Stimulated activated memory B cell treated with anti-CD40 and anti-IgM and Interleukin-4, amounts not matched to agents 10 μg/mL and 1 μg/mL and 100 μg/mL, for 72 hours (primary cell): ENCODE measurements around the gene OR13G1.
"Not testable (repeated sequence)": the region's sequence is repeated elsewhere in the genome, so short reads cannot be mapped to it uniquely, and the experiment has no call there.

Source experiments
- ATAC-seq: fragments of 150-1000 bp; cut with Tn5 transposase; 2 replicates; pipeline ENCODE4 v1.10.0; 2021
- H3K27ac Mint-ChIP-seq: one replicate; pipeline ENCODE4 v1.8.0; 2022; ENCODE audit warnings: mild to moderate bottlenecking, mixed read lengths
- H3K27me3 Mint-ChIP-seq: one replicate; pipeline ENCODE4 v1.8.0; 2022; ENCODE audit warnings: mixed read lengths
- H3K36me3 Mint-ChIP-seq: one replicate; pipeline ENCODE4 v1.8.0; 2022; ENCODE audit warnings: mixed read lengths
- H3K4me1 Mint-ChIP-seq: one replicate; pipeline ENCODE4 v1.8.0; 2022; ENCODE audit warnings: mixed read lengths
- H3K4me3 Mint-ChIP-seq: one replicate; pipeline ENCODE4 v1.8.0; 2022; ENCODE audit warnings: mild to moderate bottlenecking, moderate library complexity, mixed read lengths
- H3K9me3 Mint-ChIP-seq: one replicate; pipeline ENCODE4 v1.8.0; 2022; ENCODE audit warnings: mixed read lengths

The OR13G1 gene, protein sequence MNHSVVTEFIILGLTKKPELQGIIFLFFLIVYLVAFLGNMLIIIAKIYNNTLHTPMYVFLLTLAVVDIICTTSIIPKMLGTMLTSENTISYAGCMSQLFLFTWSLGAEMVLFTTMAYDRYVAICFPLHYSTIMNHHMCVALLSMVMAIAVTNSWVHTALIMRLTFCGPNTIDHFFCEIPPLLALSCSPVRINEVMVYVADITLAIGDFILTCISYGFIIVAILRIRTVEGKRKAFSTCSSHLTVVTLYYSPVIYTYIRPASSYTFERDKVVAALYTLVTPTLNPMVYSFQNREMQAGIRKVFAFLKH

DNA sequence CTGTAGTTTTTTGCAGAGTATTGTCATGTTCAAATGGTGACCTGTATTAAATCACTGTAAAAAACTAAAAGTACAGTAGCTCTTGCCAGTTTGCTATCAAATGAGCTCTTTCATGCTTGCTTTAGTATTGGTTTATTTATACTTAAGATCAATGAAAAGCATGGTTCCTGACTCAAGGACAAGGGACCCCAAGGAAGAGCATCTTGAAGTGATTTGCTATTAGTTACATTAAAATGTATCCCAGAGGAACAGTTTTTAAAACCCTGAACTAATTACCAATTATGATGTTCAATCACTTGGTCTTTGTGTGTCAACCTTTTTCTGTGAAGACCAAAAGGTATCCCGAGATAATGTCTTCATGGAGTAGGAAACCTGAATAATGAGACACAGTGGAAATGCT, at the start of gene OR13G1:
TSS of gene OR13G1 (minus strand) at position 101 of the 400 bp plus-strand sequence. CDS start 6,698 bp downstream, outside the sequence.
- ATAC-seq, result no peak
- Mint-ChIP-seq H3K27me3 (no peaks in the 10 kb centered on the region), H3K27ac (no peak within 1 kb of the TSS), H3K36me3 (no peaks in the 10 kb centered on the region), H3K4me3 (no peak within 1 kb of the TSS), H3K4me1 (no peaks in the 10 kb centered on the region), H3K9me3 (no peaks in the 10 kb centered on the region)

- Mint-ChIP-seq H3K27me3 (no peaks in the 10 kb centered on the region), H3K4me3 (no peak overlapping the region), H3K4me1 (no peaks in the 10 kb centered on the region), H3K9me3 (no peaks in the 10 kb centered on the region), H3K27ac (no peak overlapping the region), H3K36me3 (no peaks in the 10 kb centered on the region)
- ATAC-seq, result no peak
These were observed 41.7 kb upstream of the OR13G1 start for GRCh38 chr1:247721222-247721621.

DNA sequence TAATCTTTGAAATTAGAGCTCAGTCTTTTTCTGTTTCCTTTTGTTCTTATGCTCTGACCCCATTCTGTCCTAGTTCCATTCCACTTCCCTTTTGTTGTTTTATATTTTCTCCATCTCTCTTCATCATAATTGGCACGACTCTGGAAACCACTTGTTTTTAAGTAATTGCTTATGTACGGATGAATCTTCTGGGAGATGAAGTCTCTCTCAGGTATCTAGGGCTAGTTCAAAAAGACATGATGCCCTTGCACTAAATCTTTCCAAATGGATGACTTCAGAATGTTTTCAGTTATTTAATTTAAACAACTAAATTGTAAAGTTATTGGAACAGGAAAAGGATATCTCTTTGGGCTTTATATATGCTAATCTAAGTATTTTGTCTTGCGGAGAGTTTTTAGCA, 37.0 kb upstream of the OR13G1 start, which contains the start of gene OR6F1:
TSS of gene OR6F1 (minus strand) at position 101 of the 400 bp plus-strand sequence. CDS start 3,891 bp downstream, outside the sequence.
- Mint-ChIP-seq H3K9me3 (no peaks in the 10 kb centered on the region), H3K4me3 (no peak within 1 kb of the TSS)

GRCh38 chr1:247713753-247714152, 34.2 kb upstream of the OR13G1 start:
- Mint-ChIP-seq H3K36me3 (no peaks in the 10 kb centered on the region), H3K4me1 (no peaks in the 10 kb centered on the region), H3K4me3 (no peak overlapping the region), H3K9me3 (no peaks in the 10 kb centered on the region), H3K27me3 (no peaks in the 10 kb centered on the region), H3K27ac (no peak overlapping the region)
- ATAC-seq, result no peak

More for the DNA sequence above, 37.0 kb upstream of the OR13G1 start, which contains the start of gene OR6F1:
- no peaks in the 10 kb centered on the region for H3K36me3 Mint-ChIP-seq
- ATAC-seq, result no peak
- H3K4me1 Mint-ChIP-seq, result no peaks in the 10 kb centered on the region
- H3K27me3 Mint-ChIP-seq, result no peaks in the 10 kb centered on the region
- H3K27ac Mint-ChIP-seq, result no peak within 1 kb of the TSS

- not testable (repeated sequence) for H3K36me3 Mint-ChIP-seq, ATAC-seq, H3K27ac Mint-ChIP-seq, H3K4me1 Mint-ChIP-seq, H3K9me3 Mint-ChIP-seq, H3K27me3 Mint-ChIP-seq, H3K4me3 Mint-ChIP-seq
These were observed 31.1 kb upstream of the OR13G1 start for GRCh38 chr1:247710681-247711080.

DNA sequence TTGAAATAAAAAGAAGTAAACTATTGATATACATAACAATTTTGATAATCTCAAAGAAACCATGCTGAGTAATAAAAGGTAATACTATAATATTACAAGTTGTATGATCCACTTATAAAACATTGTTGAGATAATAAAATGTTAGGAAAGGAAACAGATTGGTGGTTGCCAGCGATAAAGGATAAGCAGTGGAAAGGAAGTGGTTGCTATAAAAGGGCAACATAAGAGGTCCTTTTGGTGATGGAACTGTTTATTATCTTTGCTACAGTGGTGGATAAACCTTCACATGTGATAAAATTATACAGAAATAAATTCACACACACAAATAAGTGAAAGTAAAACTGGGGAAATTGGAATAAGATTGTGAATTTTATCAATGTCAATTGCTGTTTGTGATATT, 21.8 kb upstream of the OR13G1 start:
- ATAC-seq, result no peak
- Mint-ChIP-seq H3K4me1 (no peaks in the 10 kb centered on the region), H3K4me3 (no peak overlapping the region), H3K9me3 (no peaks in the 10 kb centered on the region), H3K27me3 (no peaks in the 10 kb centered on the region), H3K27ac (no peak overlapping the region), H3K36me3 (no peaks in the 10 kb centered on the region)

DNA sequence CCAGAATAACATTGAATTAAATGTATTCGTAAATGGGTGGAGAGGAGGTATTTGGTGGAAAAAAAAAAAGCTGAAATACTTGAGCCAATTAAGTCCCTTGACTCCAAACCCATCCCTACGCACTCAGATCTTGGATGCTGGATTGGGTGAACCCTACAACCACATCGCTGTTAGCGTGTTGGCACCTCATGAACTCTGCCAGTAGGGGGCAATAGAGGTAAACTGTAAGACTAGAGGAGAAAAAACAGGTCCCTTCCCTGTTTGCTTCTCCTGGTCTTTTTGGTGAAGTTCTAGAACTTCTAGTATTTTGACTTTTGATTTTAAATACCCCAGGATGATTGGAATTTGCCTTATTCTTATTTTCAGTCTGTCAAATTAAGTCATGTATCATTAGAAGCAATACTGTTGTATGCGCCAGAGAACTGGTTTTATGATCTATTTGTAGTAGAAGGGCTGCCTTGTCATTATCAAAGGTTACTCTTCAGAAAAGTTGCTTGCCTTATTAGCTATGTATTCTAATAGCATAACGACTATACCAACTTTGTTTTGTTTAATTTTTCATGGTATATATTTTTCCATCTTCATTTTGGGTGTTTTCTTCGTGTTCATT, 1.9 kb upstream of the OR13G1 start:
- H3K4me1 Mint-ChIP-seq, result no peaks in the 10 kb centered on the region
- H3K4me3 Mint-ChIP-seq, result no peak overlapping the region
- no peak for ATAC-seq
- no peaks in the 10 kb centered on the region for H3K9me3 Mint-ChIP-seq
- H3K27me3 Mint-ChIP-seq, result peaks cover 8% of the 10 kb centered on the region
- H3K36me3 Mint-ChIP-seq, result no peaks in the 10 kb centered on the region
- H3K27ac Mint-ChIP-seq, result no peak overlapping the region

GRCh38 chr1:247680171-247680570, 632 bp upstream of the OR13G1 start:
- no peak overlapping the region for H3K27ac Mint-ChIP-seq
- no peak overlapping the region for H3K4me3 Mint-ChIP-seq
- no peaks in the 10 kb centered on the region for H3K27me3 Mint-ChIP-seq
- no peaks in the 10 kb centered on the region for H3K9me3 Mint-ChIP-seq
- no peaks in the 10 kb centered on the region for H3K4me1 Mint-ChIP-seq
- H3K36me3 Mint-ChIP-seq, result no peaks in the 10 kb centered on the region
- ATAC-seq, result no peak

GRCh38 chr1:247669225-247669624, 10.3 kb downstream of the OR13G1 start:
- no peaks in the 10 kb centered on the region for H3K4me1 Mint-ChIP-seq
- no peaks in the 10 kb centered on the region for H3K36me3 Mint-ChIP-seq

DNA sequence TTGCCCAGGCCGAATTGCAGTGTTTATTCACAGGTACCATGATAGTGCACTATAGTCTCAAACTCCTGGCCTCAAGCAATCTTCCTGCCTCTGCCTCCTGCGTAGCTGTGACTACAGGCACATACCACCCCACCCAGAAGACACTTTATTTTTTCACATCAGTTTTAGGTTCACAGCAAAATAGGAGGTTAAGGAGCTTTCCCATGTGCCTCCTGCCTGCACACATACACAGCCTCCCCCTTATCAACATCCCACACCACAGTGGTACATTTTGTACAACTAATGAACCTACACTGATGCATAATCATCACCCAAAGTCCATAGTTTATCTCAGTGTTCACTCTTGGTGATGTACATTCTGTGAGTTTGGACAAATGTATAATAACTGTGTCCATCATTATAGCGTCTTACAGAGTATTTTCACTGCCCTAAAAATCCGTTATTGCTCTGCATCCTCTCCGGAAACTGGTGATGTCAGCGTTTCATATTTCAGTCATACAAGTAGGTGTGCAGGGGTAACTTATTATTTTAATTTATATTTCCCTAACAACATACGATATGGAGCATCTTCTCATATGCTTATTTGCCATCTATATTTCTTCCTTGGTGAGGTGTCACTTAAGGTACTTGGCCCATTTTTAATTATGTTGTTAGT, 23.2 kb downstream of the OR13G1 start:
- no peak overlapping the region for H3K27ac Mint-ChIP-seq
- H3K9me3 Mint-ChIP-seq, result no peaks in the 10 kb centered on the region
- no peak for ATAC-seq
- no peaks in the 10 kb centered on the region for H3K36me3 Mint-ChIP-seq
- no peaks in the 10 kb centered on the region for H3K27me3 Mint-ChIP-seq
- H3K4me3 Mint-ChIP-seq, result no peak overlapping the region
- H3K4me1 Mint-ChIP-seq, result no peaks in the 10 kb centered on the region

More at GRCh38 chr1:247669225-247669624, 10.3 kb downstream of the OR13G1 start:
- ATAC-seq, result no peak
- Mint-ChIP-seq H3K4me3 (no peak overlapping the region), H3K27me3 (peaks cover 8% of the 10 kb centered on the region), H3K27ac (no peak overlapping the region), H3K9me3 (peaks cover 4% of the 10 kb centered on the region)

DNA sequence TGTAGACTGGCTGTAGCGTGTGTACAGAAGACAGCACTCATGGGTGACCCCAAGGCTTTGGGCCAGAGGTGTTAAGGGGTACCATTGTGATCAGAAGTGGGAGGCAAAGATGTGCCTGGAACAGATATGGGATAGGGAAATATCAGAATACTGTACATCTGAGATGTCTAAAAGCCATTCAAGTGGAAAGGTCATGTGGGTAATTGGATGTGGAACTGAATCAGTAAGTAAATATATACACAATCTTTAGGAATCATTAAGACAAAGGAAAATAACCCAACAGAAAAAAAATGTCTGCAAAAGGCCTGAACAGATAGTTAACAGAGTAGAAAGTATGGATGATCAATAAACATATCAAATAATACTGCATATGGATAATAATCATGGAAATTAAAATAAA, 26.5 kb downstream of the OR13G1 start:
- no peak for ATAC-seq
- no peaks in the 10 kb centered on the region for H3K27me3 Mint-ChIP-seq
- H3K36me3 Mint-ChIP-seq, result no peaks in the 10 kb centered on the region
- no peaks in the 10 kb centered on the region for H3K9me3 Mint-ChIP-seq
- H3K4me3 Mint-ChIP-seq, result no peak overlapping the region
- no peak overlapping the region for H3K27ac Mint-ChIP-seq
- H3K4me1 Mint-ChIP-seq, result no peaks in the 10 kb centered on the region

- H3K27ac Mint-ChIP-seq, result no peak overlapping the region
- no peaks in the 10 kb centered on the region for H3K4me1 Mint-ChIP-seq
- peaks cover 12% of the 10 kb centered on the region for H3K27me3 Mint-ChIP-seq
These were observed 31.7 kb downstream of the OR13G1 start for GRCh38 chr1:247647864-247648263.

GRCh38 chr1:247646867-247647266, 32.7 kb downstream of the OR13G1 start:
- Mint-ChIP-seq H3K9me3 (no peaks in the 10 kb centered on the region), H3K4me1 (no peaks in the 10 kb centered on the region), H3K27me3 (peaks cover 12% of the 10 kb centered on the region), H3K36me3 (no peaks in the 10 kb centered on the region), H3K27ac (no peak overlapping the region), H3K4me3 (no peak overlapping the region)
- ATAC-seq, result no peak

More at GRCh38 chr1:247647864-247648263, 31.7 kb downstream of the OR13G1 start:
- no peak overlapping the region for H3K4me3 Mint-ChIP-seq
- H3K9me3 Mint-ChIP-seq, result no peaks in the 10 kb centered on the region
- no peak for ATAC-seq
- H3K36me3 Mint-ChIP-seq, result no peaks in the 10 kb centered on the region

DNA sequence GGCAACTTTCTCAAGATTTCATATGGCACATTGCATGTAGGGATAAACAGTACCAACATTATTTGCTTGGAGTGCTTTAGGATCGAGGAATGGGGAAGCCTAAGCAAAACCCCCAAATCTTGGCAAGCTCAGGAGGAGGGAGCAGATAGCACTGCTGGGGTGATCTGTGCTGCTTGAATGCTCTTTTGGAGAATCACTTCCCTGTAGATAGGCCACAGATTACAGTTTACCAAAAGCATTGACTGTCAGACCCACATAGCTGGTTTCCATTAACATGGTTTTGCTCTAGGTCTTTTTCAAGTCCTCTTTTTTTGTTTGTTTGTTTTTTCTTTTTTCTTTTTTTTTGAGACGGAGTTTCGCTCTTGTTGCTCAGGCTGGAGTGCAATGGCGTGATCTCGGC, 36.8 kb downstream of the OR13G1 start:
- no peak for ATAC-seq
- H3K36me3 Mint-ChIP-seq, result no peaks in the 10 kb centered on the region
- peaks cover 41% of the 10 kb centered on the region for H3K27me3 Mint-ChIP-seq
- no peak overlapping the region for H3K4me3 Mint-ChIP-seq
- H3K9me3 Mint-ChIP-seq, result peaks cover 6% of the 10 kb centered on the region
- H3K27ac Mint-ChIP-seq, result no peak overlapping the region
- H3K4me1 Mint-ChIP-seq, result no peaks in the 10 kb centered on the region

- ATAC-seq, result peak; percentile 34
- Mint-ChIP-seq H3K4me1 (no peaks in the 10 kb centered on the region), H3K27me3 (peaks cover 52% of the 10 kb centered on the region), H3K4me3 (no peak overlapping the region), H3K9me3 (peaks cover 9% of the 10 kb centered on the region), H3K27ac (no peak overlapping the region), H3K36me3 (no peaks in the 10 kb centered on the region)
These were observed 40.1 kb downstream of the OR13G1 start for GRCh38 chr1:247639381-247639981.
